K562 (cell line): ENCODE measurements around the gene PRKD2. TPM values are rescaled to one million over a fixed set of nuclear protein-coding genes. Genes with fewer than 3 reads are reported as not detected.
A peak's percentile ranks its signal among the peaks of the same experiment; 100 is the strongest.

Experiments
- BHLHE40 ChIP-seq: IDR thresholded peaks from 2 replicates; pipeline ENCODE4 v1.6.1; 2011; ENCODE audit warnings: low read length, improper control_type of control experiment
- DNMT1 ChIP-seq: fragments of 450-650 bp; IDR thresholded peaks from 2 replicates; pipeline ENCODE4 v1.6.1; 2016; ENCODE audit warnings: antibody characterized with exemption, mild to moderate bottlenecking
- E2F8 ChIP-seq: fragments of 450-650 bp; IDR thresholded peaks from 2 replicates; pipeline ENCODE4 v1.7.1; 2018; ENCODE audit warnings: mild to moderate bottlenecking, low read depth; ENCODE audit not compliant: partially characterized antibody
- GMEB1 ChIP-seq: fragments of 250-450 bp; sonication (Bioruptor Pico); IDR thresholded peaks from 2 replicates; pipeline ENCODE4 v1.4.0; 2020; ENCODE audit warnings: mild to moderate bottlenecking
- NFIC ChIP-seq: fragments of 450-650 bp; IDR thresholded peaks from 2 replicates; pipeline ENCODE4 v1.6.1; 2017; ENCODE audit warnings: mild to moderate bottlenecking, inconsistent platforms
- RFX7 ChIP-seq: fragments of 250-450 bp; sonication (Bioruptor Pico); IDR thresholded peaks from 2 replicates; pipeline ENCODE4 v1.5.1; 2021; ENCODE audit warnings: mild to moderate bottlenecking
- SNRNP70 ChIP-seq: fragments of 200-400 bp; formaldehyde crosslinking; optimal IDR thresholded peaks from 2 replicates; pipeline ENCODE3; 2017; ENCODE audit warnings: low read depth, low read length
- ZBTB33 ChIP-seq: sonication (generic); formaldehyde crosslinking; IDR thresholded peaks from 2 replicates; pipeline ENCODE4 v1.8.1; 2023; ENCODE audit warnings: mild to moderate bottlenecking, missing genetic modification reagents
- ZNF311 ChIP-seq: fragments of 250-450 bp; sonication (Bioruptor Pico); IDR thresholded peaks from 2 replicates; pipeline ENCODE4 v1.4.0; 2020; ENCODE audit warnings: mild to moderate bottlenecking, moderate library complexity
- polyA plus RNA-seq, 8 experiments: library from polyadenylated mRNA; depleted of rRNA in 4 of 8; stranded (reverse) in 5 of 8; unstranded in 3 of 8; fragments of >200 nt; fragmentation: Nextera tagmentation in 2 of 8; fragmentation: Illumina TruSeq in 1 of 8; extraction: Ambion mirVana in 2 of 8; extraction: Trizol in 1 of 8; gene quantifications; 2 replicates each; pipeline versions ENCODE4 v1.2.1 to v1.2.3, GENCODE V29; 2011 to 2014; ENCODE audit warnings: inconsistent platforms in 1 of 8, missing spikeins in 1 of 8
- total RNA-seq, 7 experiments: library from RNA; depleted of rRNA in 6 of 7; stranded (reverse); fragments of >200 nt in 6 of 7; fragmentation: Illumina TruSeq in 2 of 7; extraction: Trizol in 2 of 7; gene quantifications; 2 replicates each; pipeline versions ENCODE4 v1.2.1 to v1.2.3, GENCODE V29; 2011 to 2021; ENCODE audit warnings: low replicate concordance in 1 of 7
- TF ChIP-seq, protein P1 (sequence below), 2 experiments: fragments of 450-650 bp; formaldehyde crosslinking in 1 of 2; IDR thresholded peaks; 2 replicates each; pipeline versions ENCODE4 v1.4.0 to v1.6.1; 2014 to 2020; ENCODE audit warnings: mild to moderate bottlenecking in 2 of 2, borderline replicate concordance in 1 of 2, low read depth in 1 of 2

The PRKD2 gene
- total and polyA plus RNA-seq, 9 of the 15 experiments (the other 6 are each of a cell fraction or from before 2014, with no cell fraction given), result 1.8 to 60.0 (median 15.0) TPM

- no peak for TF ChIP-seq GMEB1 (CRISPR knock-in tag)
- TF ChIP-seq RFX7 (CRISPR knock-in tag), result no peak
- no peak for TF ChIP-seq DNMT1
- peak; percentile 36; the same call in 1 of the 2 replicates for TF ChIP-seq BHLHE40
- TF ChIP-seq NFIC, result peak; percentile 81
- no peak for TF ChIP-seq ZBTB33 (CRISPR knock-in tag)
- TF ChIP-seq, protein P1, sequence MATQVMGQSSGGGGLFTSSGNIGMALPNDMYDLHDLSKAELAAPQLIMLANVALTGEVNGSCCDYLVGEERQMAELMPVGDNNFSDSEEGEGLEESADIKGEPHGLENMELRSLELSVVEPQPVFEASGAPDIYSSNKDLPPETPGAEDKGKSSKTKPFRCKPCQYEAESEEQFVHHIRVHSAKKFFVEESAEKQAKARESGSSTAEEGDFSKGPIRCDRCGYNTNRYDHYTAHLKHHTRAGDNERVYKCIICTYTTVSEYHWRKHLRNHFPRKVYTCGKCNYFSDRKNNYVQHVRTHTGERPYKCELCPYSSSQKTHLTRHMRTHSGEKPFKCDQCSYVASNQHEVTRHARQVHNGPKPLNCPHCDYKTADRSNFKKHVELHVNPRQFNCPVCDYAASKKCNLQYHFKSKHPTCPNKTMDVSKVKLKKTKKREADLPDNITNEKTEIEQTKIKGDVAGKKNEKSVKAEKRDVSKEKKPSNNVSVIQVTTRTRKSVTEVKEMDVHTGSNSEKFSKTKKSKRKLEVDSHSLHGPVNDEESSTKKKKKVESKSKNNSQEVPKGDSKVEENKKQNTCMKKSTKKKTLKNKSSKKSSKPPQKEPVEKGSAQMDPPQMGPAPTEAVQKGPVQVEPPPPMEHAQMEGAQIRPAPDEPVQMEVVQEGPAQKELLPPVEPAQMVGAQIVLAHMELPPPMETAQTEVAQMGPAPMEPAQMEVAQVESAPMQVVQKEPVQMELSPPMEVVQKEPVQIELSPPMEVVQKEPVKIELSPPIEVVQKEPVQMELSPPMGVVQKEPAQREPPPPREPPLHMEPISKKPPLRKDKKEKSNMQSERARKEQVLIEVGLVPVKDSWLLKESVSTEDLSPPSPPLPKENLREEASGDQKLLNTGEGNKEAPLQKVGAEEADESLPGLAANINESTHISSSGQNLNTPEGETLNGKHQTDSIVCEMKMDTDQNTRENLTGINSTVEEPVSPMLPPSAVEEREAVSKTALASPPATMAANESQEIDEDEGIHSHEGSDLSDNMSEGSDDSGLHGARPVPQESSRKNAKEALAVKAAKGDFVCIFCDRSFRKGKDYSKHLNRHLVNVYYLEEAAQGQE (IDR thresholded peaks at IDR 0.05; ENCODE audit: borderline replicate concordance), result no peak
- TF ChIP-seq, protein P1 (CRISPR knock-in tag; IDR thresholded peaks at IDR 0.05; ENCODE audit: low read depth), result no peak
- no peak for TF ChIP-seq SNRNP70
- no peak for TF ChIP-seq ZNF311 (CRISPR knock-in tag)
- TF ChIP-seq E2F8, result no peak
These were observed 3.0 kb downstream of the PRKD2 start (continued) for GRCh38 chr19:46713781-46714443.
